ENCODE results near the gene EDC3.
"Not testable (repeated sequence)": the region's sequence is repeated elsewhere in the genome, so short reads cannot be mapped to it uniquely, and the experiment has no call there.

Gene EDC3
- total RNA-seq: 8.5 to 22.7 (median 13.5) reads per million in 4 donors

DNA sequence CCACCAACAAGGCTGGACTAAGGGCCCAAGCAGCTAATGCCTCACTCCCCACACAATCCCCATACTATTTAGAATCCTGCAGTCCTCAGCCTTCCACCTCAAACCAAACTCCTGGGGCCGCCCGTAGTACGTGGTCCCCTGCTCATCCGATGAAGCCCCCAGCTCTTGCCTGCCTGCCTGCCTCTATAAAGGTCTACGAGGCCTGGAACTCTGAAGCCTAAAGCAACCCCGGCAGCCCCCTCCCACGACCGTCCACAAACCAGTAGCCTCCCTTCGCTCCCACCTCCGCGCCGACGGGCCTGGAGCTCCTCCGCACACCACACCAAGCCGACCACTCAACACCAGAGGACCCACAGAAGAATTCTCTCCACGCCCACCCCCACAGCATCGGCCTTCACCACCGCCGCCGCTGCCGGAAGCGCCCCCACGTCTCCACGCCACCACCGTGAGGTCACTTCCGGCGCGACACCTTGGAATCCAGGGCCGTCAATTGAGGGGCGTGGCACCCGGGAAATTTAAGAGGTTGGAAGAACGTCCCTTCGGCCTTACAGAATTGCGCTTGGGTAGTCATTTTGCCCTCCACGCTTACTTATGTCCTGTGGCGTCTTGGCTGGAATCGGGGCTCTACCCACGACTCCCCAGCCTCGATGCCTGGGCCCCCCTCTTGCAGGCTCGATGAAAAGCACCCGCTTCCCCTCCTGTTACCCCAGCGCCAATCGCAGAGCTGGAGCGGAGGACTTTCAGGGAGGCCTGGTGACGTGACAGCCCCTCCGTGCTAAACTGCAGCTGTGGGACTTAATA, at the start of gene EDC3:
TSS of gene EDC3 (minus strand) at position 428 of the 801 bp plus-strand sequence. CDS start 20,900 bp downstream, outside the sequence.
- DNase-seq: peak; percentile 67 to 87 (median 81)

GRCh38 chr15:74742422-74742821, 46.6 kb upstream of the EDC3 start:
- no peak for DNase-seq

DNA sequence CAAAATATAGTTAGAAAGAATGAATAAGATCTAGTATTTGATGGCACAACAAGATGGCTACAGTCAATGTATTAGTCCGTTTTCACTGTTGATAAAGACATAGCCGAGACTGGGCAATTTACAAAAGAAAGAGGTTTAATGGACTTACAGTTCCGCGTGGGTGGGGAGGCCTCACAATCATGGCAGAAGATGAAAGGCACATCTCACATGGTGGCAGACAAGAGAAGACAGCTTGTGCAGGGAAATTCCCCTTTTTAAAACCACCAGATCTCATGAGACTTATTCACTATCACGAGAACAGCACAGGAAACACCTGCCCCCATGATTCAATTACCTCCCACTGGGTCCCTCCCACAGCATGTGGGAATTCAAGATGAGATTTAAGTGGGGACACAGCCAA, 42.4 kb upstream of the EDC3 start:
- not testable (repeated sequence) for DNase-seq

DNA sequence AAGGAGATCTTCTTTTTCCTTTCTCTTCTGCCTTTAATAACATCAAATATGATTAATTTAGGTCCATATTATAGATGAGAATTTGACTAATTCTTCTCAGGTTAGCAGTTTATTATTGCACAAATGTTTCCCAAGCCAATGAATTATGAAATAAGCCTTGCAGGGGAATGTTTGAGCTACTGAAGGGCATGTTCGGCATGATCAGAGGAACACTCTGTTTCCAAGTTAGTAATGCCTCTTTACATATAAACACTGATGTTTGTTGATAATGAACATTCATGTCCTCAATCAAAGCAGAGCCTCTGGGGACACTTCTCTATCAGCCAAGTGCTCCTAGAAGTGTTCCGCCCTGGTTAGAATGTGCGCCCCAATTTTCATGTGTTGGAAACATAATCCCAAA, 39.5 kb upstream of the EDC3 start:
- DNase-seq: no peak

DNA sequence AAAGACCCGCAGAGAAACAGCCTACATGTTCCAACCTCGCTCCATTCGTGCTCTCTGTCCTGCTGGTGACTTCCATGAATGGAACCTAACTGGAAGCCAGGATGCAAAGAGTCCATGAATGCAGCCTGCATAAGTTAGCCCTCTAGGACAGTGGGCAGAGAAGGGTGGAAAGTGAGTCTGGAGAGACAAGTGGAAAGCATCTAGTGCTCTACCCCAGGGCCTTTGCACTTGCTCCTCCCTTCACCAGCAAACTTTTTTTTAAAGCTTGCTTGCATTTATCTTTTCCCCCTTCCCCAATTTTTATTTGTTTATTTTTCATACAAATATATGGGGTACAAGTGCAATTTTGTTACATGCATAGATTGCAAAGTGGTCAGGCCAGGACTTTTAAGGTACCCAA, 37.4 kb upstream of the EDC3 start:
- no peak for DNase-seq

- no peak for DNase-seq
These were observed 37.0 kb upstream of the EDC3 start for GRCh38 chr15:74732846-74733245.

- no peak for DNase-seq
These were observed 34.9 kb upstream of the EDC3 start for GRCh38 chr15:74730619-74731316.

DNA sequence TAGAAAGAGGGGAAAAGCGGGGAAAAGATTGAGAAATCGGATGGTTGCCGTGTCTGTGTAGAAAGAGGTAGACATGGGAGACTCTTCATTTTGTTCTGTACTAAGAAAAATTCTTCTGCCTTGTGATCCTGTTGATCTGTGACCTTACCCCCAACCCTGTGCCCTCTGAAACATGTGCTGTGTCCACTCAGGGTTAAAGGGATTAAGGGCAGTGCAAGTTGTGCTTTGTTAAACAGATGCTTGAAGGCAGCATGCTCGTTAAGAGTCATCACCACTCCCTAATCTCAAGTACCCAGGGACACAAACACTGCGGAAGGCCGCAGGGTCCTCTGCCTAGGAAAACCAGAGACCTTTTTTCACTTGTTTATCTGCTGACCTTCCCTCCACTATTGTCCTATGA, 33.5 kb upstream of the EDC3 start:
- not testable (repeated sequence) for DNase-seq

DNA sequence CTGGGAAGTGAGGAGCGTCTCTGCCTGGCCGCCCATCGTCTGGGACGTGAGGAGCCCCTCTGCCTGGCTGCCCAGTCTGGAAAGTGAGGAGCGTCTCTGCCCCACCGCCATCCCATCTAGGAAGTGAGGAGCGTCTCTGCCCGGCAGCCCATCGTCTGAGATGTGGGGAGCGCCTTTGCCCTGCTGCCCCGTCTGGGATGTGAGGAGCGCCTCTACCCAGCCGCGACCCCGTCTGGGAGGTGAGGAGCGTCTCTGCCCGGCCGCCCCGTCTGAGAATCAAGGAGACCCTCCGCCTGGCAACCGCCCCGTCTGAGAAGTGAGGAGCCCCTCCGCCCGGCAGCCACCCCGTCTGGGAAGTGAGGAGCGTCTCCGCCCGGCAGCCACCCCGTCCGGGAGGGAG, 32.9 kb upstream of the EDC3 start:
- DNase-seq: not testable (repeated sequence)

DNA sequence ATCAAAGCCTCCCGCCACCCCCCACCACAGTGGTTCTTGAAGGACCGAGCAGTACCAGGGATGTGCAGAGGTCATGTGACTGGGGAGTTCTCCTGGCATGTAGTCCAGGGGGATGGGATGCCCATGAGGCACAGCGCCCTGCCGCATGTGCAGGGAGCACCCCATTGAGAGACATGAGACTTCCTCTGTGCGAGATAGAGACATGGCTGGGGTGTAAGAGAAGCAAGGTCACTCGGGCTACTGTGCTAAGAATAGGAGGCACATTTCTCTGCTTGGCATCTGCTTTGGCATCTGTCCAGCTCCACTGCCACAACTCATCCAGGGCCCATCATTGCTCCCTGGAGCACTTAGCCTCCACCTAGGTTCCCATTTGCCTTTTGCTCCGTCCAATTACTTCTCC, 31.9 kb upstream of the EDC3 start:
- no peak for DNase-seq

DNA sequence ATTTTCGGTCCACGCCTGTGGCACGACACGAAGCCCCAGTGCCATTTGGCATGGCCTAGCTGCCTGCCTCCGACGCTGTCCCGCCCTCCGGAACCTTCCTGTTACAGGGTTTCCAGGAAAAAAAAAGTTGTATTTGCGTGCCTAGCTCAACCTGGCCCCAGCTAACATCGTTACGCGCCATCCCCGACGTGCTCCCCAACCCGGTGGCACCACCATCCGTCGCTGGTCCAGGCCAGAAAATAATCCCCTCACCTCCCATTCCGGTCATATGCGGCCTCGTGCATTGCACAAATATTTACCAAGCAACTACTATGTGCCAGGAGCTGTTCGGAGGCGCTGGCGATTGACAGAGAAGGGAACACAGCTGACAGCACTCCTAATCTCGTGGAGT, 30.9 kb upstream of the EDC3 start:
- peak in 1 of 5 donors; percentile 53 for DNase-seq

DNA sequence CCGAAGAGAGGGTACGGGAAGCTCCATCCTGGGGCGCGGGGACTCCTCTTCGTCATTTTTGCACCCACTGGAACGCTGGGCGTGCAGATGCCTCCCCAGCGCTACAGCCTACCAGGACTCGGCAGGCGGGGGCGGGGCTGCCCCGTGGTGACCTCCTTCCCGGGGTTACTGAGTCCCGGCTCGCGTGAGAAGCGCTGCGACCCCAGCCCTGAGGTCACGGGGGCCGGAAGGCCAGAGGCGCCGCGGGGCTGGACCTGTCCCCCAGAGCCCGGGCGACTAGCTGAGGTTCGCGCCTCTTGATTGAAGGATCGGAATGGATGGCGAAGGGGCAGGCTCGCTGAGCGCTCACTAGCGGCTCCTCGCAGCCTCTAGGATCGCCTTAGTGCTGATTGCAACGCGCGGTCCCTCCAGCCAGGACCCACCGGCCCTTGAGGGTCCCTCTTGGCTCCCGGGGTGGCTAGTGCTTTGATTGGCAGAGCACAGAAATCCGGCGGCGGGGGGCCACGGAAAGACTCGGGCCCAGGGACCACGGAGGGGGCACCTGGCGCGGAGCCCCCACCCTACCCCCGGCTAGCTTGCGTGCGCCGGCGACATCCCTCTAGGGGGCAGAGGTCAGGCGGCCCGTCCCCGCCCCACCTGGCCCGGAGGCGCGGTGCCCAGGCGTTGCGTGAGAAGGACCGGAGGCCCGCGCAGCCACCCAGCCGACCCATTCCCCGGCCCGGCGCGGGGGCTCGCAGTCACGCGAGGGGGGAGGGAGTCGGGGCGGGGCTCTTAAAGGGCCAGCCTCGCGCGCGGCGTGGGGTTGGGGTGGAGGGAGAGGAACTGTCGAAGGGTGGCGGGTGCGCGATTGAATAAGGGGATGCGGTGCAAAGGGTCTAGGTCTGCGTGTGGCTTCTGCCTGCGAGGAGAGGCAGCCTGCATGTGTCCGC, 30.3 kb upstream of the EDC3 start:
- DNase-seq: peak; percentile 11 to 67 (median 36)

- peak in 1 of 5 donors; percentile 21 for DNase-seq
These were observed 29.5 kb upstream of the EDC3 start, which contains the start of gene CYP1A1 for GRCh38 chr15:74725225-74725774. TSS of gene CYP1A1 (minus strand) at chr15:74725528. CDS start at chr15:74723097, 2,431 bp downstream.

DNA sequence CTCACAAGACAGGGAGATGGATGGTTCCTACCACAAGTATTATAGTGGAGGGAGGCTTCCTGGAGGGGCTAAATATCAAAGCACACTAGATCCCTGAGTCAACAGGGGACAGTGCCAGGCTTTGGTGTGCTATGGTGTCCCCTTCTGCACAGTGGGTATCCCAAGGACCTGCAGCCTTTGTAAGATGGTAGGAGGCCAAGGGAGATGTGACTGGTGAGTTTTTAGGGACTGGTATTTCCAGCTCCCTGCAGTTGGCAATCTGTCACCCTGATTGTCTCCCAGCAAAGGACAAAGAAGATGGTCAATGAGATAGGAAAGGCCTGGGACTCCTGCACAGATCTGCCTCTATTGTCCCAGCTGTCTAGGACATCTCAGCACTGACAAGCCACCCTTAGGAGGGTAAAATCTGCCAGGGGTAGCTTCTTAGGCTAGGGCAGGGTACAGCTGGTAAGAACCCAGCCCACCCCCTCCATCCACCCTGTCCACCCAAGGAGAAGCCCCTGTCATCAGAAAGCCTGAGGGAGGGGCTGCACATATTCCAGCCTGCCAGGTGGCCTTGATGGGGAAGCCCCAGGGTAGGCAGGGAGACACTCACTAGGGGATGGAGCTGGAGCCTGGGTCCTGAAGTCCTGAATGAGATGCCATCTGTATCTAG, 28.9 kb upstream of the EDC3 start:
- no peak for DNase-seq

GRCh38 chr15:74723754-74724334, 28.0 kb upstream of the EDC3 start:
- DNase-seq: no peak

DNA sequence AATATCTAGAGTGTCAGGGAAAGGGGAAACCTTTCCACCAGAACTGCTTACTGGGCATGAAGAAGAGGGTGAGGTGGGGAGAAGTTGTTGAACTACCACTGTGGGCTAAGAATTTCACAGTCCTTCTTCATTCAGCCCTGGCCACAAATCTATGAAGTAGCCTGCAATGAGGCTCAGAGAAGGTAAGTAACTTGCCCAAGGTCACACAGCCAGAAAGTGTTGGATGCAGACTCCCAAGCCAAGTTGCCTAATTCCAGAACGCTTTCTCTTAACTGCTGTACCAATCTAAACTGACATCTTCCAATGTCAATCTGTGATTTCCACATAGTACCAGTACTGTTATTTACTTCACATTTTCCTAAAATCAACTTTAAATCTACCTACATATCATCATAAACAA, 27.4 kb upstream of the EDC3 start:
- DNase-seq: no peak

- no peak for DNase-seq
These were observed 26.8 kb upstream of the EDC3 start for GRCh38 chr15:74722591-74722990.

GRCh38 chr15:74716651-74717050, 20.8 kb upstream of the EDC3 start:
- no peak for DNase-seq

DNA sequence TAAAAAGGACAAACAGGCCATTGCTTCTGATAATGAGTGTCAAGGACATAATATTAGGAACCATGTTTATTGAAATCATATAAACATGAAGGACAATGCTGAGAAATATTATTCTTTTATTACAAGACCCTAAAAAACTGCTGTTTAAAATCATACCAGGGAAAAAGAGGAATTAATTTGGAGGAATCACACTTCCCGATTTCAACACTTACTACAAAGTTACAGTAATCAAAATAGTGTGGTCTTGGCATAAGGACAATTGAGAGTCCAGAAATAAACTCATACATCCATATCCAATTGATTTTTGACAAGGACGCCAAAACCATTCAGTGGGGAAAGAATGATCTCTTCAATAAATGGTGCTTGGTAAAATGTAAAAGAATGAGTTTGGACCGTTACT, 16.5 kb upstream of the EDC3 start:
- DNase-seq: no peak

GRCh38 chr15:74710319-74711094, 14.7 kb upstream of the EDC3 start:
- DNase-seq: no peak

- no peak for DNase-seq
These were observed 14.1 kb upstream of the EDC3 start for GRCh38 chr15:74709892-74710291.
